ENCODE data around the gene ANKRD63. TPM values are rescaled to one million over a fixed set of nuclear protein-coding genes. Genes with fewer than 3 reads are reported as not detected.

The ANKRD63 gene
- total and polyA plus RNA-seq, 2 of the 8 experiments (the other 6 are each of a cell fraction or from before 2014, with no cell fraction given) = 0.18 to 0.26 TPM

DNA sequence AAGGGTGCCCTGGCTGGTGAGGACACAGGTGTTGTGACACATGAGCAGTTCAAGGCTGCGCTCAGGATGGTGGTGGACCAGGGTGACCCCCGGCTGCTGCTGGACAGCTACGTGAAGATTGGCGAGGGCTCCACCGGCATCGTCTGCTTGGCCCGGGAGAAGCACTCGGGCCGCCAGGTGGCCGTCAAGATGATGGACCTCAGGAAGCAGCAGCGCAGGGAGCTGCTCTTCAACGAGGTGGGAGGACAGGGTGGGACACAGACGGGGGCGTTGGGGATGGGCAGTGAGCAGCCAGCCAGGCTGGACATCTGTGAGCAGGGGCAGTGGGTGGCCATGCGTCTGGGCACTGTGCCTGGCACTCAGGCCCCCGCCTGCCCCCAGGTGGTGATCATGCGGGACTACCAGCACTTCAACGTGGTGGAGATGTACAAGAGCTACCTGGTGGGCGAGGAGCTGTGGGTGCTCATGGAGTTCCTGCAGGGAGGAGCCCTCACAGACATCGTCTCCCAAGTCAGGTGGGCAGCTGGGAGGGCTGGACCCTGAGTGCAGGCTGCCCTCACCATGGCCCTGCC lies 10.3 kb downstream of the ANKRD63 start:
- POLR2A ChIA-PET (ENCODE audit: partially characterized antibody) = interaction anchor here (0.9 to 2.7 kb wide), 7 partner anchors 10 to 49 kb away, joined by 3 to 11 read pairs (median 4); partner anchors contain the start of gene PAK6
- Histone ChIP-seq H3K79me1 (ENCODE audit: low read depth, low read length) (no peaks in the 10 kb centered on the region), H3K4me3 (ENCODE audit: extremely low read depth in 1 of 4, insufficient read depth in 2 of 4, low read depth in 3 of 4, low read length in 4 of 4) (no peak overlapping the region), H4K20me1 (replicated peaks in 1 of 2; ENCODE audit: control insufficient read depth in 1 of 2, insufficient read depth in 2 of 2, low read length in 2 of 2) (no peaks in the 10 kb centered on the region), H2BK120ac (replicated peaks; ENCODE audit: low read depth, low read length) (no peak overlapping the region), H3K14ac (ENCODE audit: insufficient read length) (no peak overlapping the region), H3K56ac (replicated peaks; ENCODE audit: insufficient read length, low read depth, low read length) (no peak overlapping the region), H2AK5ac (ENCODE audit: low read depth, low read length) (no peak overlapping the region), H4K5ac (ENCODE audit: insufficient read length, low read depth, low read length) (no peak overlapping the region), H3K9ac (replicated peaks in 1 of 4; ENCODE audit: extremely low read depth in 1 of 4, low read depth in 3 of 4, low read length in 3 of 4) (no peak overlapping the region), H3K79me2 (ENCODE audit: control insufficient read depth in 1 of 2, insufficient read depth in 2 of 2, low read length in 2 of 2) (no peaks in the 10 kb centered on the region), H3K27me3 (replicated peaks in 1 of 4; ENCODE audit: control insufficient read depth in 3 of 4, extremely low read depth in 1 of 4, insufficient read depth in 3 of 4, low read length in 3 of 4) (no peaks in the 10 kb centered on the region), H3K36me3 (ENCODE audit: control insufficient read depth in 2 of 4, insufficient read depth in 4 of 4, low read length in 3 of 4) (no peaks in the 10 kb centered on the region; a peak in 1 of 8 replicates), H3K9me3 (ENCODE audit: insufficient read depth in 2 of 2, low read depth in 1 of 2, low read length in 1 of 2) (no peaks in the 10 kb centered on the region), H2BK20ac (ENCODE audit: low read length) (no peak overlapping the region), H3K23me2 (ENCODE audit: low read depth, low read length) (no peaks in the 10 kb centered on the region), H2BK12ac (ENCODE audit: low read depth, low read length) (no peak overlapping the region), H3K4ac (replicated peaks; ENCODE audit: insufficient read length, low read depth, low read length) (no peak overlapping the region), H4K91ac (replicated peaks; ENCODE audit: insufficient read length, low read length) (no peak overlapping the region), H3K4me2 (ENCODE audit: insufficient read depth in 1 of 2, low read depth in 2 of 2, low read length in 2 of 2) (no peak overlapping the region), H3K18ac (ENCODE audit: extremely low read depth, low read length) (no peak overlapping the region; the same call in 1 of the 2 replicates), H2AFZ (ENCODE audit: low read length) (no peak overlapping the region), H2BK5ac (ENCODE audit: low read depth, low read length) (peak overlapping the region; percentile 35; the same call in 1 of the 2 replicates), H4K8ac (ENCODE audit: extremely low read depth, insufficient read depth, low read length) (no peak overlapping the region), H3K27ac (ENCODE audit: low read depth, low read length) (no peak overlapping the region), H3K4me1 (replicated peaks in 1 of 4; ENCODE audit: control insufficient read depth in 3 of 4, insufficient read depth in 4 of 4, low read length in 3 of 4) (peaks cover 0 to 4% (median under 1%) of the 10 kb centered on the region in 4 experiments; a peak in 5 of 7 replicates), H3K23ac (ENCODE audit: insufficient read length) (no peak overlapping the region), H2BK15ac (ENCODE audit: low read length) (no peak overlapping the region)
- WGBS, 2 experiments (ENCODE audit: extremely low coverage in 1 of 2, insufficient coverage in 1 of 2, insufficient read length in 1 of 2, insufficient replicate concordance in 2 of 2, low coverage in 1 of 2, low lambda C conversion rate in 2 of 2, missing lambda C conversion rate in 1 of 2) = 91% methylated on average over 20 of the region's 20 CpGs; no CpG with 5 or more reads in 1 of the 2 experiments
- no peak for DNase-seq (ENCODE audit: low read depth in 1 of 2, low spot score in 2 of 2)
- TF ChIP-seq RAD21 (IDR thresholded peaks at IDR 0.05 in 1 of 2, conservative IDR thresholded peaks at IDR 0.05 in 1 of 2; ENCODE audit: low read depth in 2 of 2, low read length in 2 of 2) (peak; percentile 27 to 50), TAF1 (IDR thresholded peaks at IDR 0.05; ENCODE audit: low read depth, low read length) (no peak)
- TF ChIP-seq, protein P1, sequence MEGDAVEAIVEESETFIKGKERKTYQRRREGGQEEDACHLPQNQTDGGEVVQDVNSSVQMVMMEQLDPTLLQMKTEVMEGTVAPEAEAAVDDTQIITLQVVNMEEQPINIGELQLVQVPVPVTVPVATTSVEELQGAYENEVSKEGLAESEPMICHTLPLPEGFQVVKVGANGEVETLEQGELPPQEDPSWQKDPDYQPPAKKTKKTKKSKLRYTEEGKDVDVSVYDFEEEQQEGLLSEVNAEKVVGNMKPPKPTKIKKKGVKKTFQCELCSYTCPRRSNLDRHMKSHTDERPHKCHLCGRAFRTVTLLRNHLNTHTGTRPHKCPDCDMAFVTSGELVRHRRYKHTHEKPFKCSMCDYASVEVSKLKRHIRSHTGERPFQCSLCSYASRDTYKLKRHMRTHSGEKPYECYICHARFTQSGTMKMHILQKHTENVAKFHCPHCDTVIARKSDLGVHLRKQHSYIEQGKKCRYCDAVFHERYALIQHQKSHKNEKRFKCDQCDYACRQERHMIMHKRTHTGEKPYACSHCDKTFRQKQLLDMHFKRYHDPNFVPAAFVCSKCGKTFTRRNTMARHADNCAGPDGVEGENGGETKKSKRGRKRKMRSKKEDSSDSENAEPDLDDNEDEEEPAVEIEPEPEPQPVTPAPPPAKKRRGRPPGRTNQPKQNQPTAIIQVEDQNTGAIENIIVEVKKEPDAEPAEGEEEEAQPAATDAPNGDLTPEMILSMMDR (IDR thresholded peaks at IDR 0.05; ENCODE audit: control extremely low read depth in 1 of 3, insufficient read depth in 1 of 3, low read depth in 1 of 3, low read length in 3 of 3) = peak in 1 of 3 experiments; percentile 54; a peak in 2 of 4 replicates
- CTCF ChIA-PET (ENCODE audit: partially characterized antibody) = interaction anchor here (0.6 to 27.9 kb wide), 33 partner anchors 12 to 1002 kb away, joined by 3 to 1340 read pairs (median 9); partner anchors contain the start of genes ANKRD63, BMF, CCDC9B and FSIP1
- no peak for FAIRE-seq

Data from H1 (cell line).